ENCODE results near the gene CHD1L. TPM values are rescaled to one million over a fixed set of nuclear protein-coding genes. Genes with fewer than 3 reads are reported as not detected.
"Not testable (repeated sequence)": the region's sequence is repeated elsewhere in the genome, so short reads cannot be mapped to it uniquely, and the experiment has no call there.

CHD1L gene
- total and polyA plus RNA-seq, 3 donors from 2014 or later, result 29.7 to 50.9 (median 43.9) TPM

GRCh38 chr1:147236959-147237791 lies 5.3 kb upstream of the CHD1L start:
- TF ChIP-seq CTCF (IDR thresholded peaks at IDR 0.05) (no peak), POLR2A (IDR thresholded peaks at IDR 0.05) (no peak)
- 86 to 94% methylated on average over 2 to 3 of the region's 3 CpGs for WGBS, 2 donors
- no peak overlapping the region for H3K4me3 ChIP-seq
- no peaks in the 10 kb centered on the region for H3K4me1 ChIP-seq
- no peaks in the 10 kb centered on the region for H3K27me3 ChIP-seq
- H3K36me3 ChIP-seq (ENCODE audit: low read depth, missing control alignments), result no peaks in the 10 kb centered on the region
- intact Hi-C loops (cut with DNase I; ENCODE audit: low total_unique reads), result no loop called here
- DNase-seq, result no peak
- no peak overlapping the region for H3K27ac ChIP-seq
- H3K9me3 ChIP-seq, result no peaks in the 10 kb centered on the region

GRCh38 chr1:147238053-147238902 lies 4.2 kb upstream of the CHD1L start:
- Histone ChIP-seq H3K9me3 (no peaks in the 10 kb centered on the region), H3K36me3 (ENCODE audit: low read depth, missing control alignments) (no peaks in the 10 kb centered on the region), H3K27me3 (no peaks in the 10 kb centered on the region), H3K4me1 (no peaks in the 10 kb centered on the region), H3K4me3 (no peak overlapping the region), H3K27ac (no peak overlapping the region)
- intact Hi-C loops (cut with DNase I; ENCODE audit: low total_unique reads), result no loop called here
- WGBS, 2 donors, result 77 to 89% methylated on average over 3 of the region's 3 CpGs
- TF ChIP-seq POLR2A (IDR thresholded peaks at IDR 0.05) (no peak), CTCF (IDR thresholded peaks at IDR 0.05) (no peak)
- no peak for DNase-seq

- Histone ChIP-seq H3K27ac (no peak overlapping the region), H3K4me3 (no peak overlapping the region), H3K9me3 (no peaks in the 10 kb centered on the region), H3K27me3 (no peaks in the 10 kb centered on the region), H3K4me1 (no peaks in the 10 kb centered on the region), H3K36me3 (ENCODE audit: low read depth, missing control alignments) (no peaks in the 10 kb centered on the region)
- intact Hi-C loops (cut with DNase I; ENCODE audit: low total_unique reads), result no loop called here
- DNase-seq, result no peak
- 80 to 85% methylated on average over 11 of the region's 11 CpGs for WGBS, 2 donors
- no peak for TF ChIP-seq CTCF (IDR thresholded peaks at IDR 0.05)
These were observed 3.3 kb upstream of the CHD1L start for GRCh38 chr1:147238925-147239820.

GRCh38 chr1:147240131-147240721 lies 2.3 kb upstream of the CHD1L start:
- intact Hi-C loops (cut with DNase I; ENCODE audit: low total_unique reads), result loop anchor here (5.0 kb wide), 1 partner anchor 68 kb away; the partner anchor contains the start of gene PRKAB2
- H3K27ac ChIP-seq; H3K36me3 ChIP-seq (ENCODE audit: low read depth, missing control alignments); H3K4me1 ChIP-seq; H3K9me3 ChIP-seq; DNase-seq; H3K4me3 ChIP-seq; H3K27me3 ChIP-seq: not testable (repeated sequence)
- WGBS, 2 donors, result 63 to 76% methylated on average over 5 of the region's 5 CpGs
